GM12891 (cell line): ENCODE measurements around the gene MFSD11.

Experiments
- POLR2A ChIP-seq: IDR thresholded peaks from 2 replicates; pipeline ENCODE4 v1.6.1; 2011; ENCODE audit warnings: low read depth, low read length, control low read depth
- POLR2AphosphoS5 ChIP-seq: IDR thresholded peaks from 2 replicates; pipeline ENCODE4 v1.6.1; 2011; ENCODE audit warnings: low read depth, low read length, control low read depth
- TAF1 ChIP-seq: IDR thresholded peaks from 2 replicates; pipeline ENCODE4 v1.6.1; 2011; ENCODE audit warnings: low read depth, low read length, control low read depth

DNA sequence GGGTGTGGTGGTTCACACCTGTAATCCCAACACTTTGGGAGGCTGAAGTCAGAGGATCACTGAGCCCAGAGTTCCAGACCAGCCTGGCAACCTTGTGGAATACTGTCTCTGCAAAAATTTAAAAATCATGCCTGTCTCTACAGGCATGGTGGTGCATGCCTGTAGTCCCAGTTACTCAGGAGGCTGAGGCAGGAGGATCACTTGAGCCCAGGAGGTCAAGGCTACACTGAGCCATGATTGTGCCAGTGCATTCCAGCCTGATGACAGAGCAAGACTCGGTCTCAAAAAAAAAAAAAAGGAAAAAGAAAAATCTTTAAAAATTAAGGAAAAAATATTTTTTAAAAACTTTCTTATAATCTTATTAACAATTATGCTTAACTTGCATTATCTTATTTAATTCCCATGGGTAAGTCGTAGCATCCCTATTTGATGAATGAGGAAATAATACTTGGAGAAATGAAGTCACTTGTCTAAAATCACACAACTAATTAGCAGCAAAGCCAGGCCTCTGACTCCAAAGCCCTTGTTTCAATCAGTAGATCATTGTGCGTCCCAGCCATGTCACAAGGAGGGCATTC, 13.6 kb downstream of the MFSD11 start:
- TF ChIP-seq POLR2AphosphoS5 (no peak), POLR2A (no peak), TAF1 (no peak)
